HG03159 (cell line): ENCODE measurements around the gene ATL3.
"Not testable (repeated sequence)": the region's sequence is repeated elsewhere in the genome, so short reads cannot be mapped to it uniquely, and the experiment has no call there.

Source experiments
- ATAC-seq: cut with Tn5 transposase; IDR thresholded peaks from one replicate; pipeline ENCODE4 v1.9.1; 2021; ENCODE audit warnings: mild to moderate bottlenecking, moderate library complexity; ENCODE audit not compliant: unreplicated experiment

Gene ATL3

GRCh38 chr11:63595296-63595695, 75.9 kb downstream of the ATL3 start:
- ATAC-seq = no peak

DNA sequence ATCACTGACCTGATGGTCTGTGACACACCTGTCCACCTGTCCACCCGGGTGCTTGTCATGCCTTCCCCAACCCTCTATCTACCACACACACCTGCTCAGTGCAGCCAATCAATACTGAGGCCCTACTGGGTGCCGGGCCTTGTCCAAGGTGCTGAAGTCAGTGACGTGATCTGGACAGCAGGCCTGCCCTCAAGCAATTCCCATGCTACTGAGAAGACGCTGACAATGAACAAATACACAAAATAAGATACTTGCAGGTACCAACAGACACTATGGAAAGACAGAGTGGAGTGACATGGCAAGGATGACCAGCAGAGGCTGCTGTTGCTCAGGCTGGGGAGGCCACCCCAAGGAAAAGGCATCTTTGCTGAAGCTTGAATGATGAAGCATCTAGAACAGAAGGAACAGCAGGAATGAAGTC, 78.2 kb downstream of the ATL3 start:
- ATAC-seq = no peak

- no peak for ATAC-seq
These were observed 81.0 kb downstream of the ATL3 start for GRCh38 chr11:63590024-63590788.

DNA sequence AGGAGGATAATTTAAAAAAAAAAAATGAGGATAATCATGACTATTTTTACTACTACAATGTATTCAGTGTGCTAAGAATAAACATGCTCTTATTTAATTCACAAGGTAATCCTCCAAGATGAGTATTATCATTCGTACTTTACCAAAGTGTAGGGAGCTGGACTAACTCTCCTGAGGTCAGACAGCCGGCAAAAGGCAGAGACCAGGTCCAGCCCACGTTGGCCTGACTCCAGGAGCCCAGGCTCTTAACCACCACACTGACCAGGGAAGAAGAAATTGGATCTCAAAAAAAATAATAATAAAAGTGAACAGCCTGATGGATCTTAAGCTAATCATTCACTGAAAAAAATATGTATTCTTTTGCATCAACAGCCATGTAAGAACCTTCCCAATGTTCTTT, 82.2 kb downstream of the ATL3 start:
- ATAC-seq = no peak

- no peak for ATAC-seq
These were observed 84.6 kb downstream of the ATL3 start for GRCh38 chr11:63586451-63587166.

DNA sequence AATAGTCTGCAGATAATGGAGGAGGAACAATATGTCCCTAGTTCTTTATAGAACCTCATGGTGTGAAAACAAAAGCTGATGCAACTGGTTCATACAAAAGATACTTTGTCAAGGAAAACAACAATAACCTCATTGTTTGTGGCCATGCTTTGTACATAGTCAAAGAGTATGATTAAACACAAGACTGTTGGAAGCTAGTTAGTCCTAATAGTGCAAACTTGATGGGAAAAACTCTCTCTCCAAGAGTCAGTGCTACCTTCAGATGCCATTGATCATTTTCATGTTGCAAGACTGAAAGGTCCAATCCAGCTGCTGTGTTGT, 87.9 kb downstream of the ATL3 start:
- ATAC-seq = no peak

DNA sequence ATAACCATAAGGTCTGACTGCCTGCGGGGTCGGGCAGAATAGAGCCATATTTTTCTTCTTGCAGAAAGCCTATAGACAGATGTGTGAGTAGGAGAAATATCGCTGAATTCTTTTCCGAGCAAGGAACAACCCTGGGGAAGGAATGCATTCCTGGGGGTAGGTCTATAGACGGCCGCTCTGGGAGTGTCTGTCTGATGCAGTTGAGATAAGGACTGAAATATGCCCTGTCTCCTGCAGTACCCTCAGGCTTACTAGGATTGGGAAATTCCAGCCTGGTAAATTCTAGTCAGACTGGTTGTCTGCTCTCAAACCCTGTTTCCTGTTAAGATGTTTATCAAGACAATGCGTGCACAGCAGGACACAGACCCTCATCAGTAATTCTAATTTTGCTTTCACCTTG, 90.0 kb downstream of the ATL3 start:
- ATAC-seq = not testable (repeated sequence)

DNA sequence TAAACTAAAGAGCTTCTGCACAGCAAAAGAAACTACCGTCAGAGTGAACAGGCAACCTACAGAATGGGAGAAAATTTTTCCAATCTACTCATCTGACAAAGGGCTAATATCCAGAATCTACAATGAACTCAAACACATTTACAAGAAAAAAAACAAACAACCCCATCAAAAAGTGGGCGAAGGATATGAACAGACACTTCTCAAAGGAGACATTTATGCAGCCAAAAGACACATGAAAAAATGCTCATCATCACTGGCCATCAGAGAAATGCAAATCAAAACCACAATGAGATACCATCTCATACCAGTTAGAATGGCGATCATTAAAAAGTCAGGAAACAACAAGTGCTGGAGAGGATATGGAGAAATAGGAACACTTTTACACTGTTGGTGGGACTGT, 92.3 kb downstream of the ATL3 start:
- ATAC-seq = not testable (repeated sequence)

DNA sequence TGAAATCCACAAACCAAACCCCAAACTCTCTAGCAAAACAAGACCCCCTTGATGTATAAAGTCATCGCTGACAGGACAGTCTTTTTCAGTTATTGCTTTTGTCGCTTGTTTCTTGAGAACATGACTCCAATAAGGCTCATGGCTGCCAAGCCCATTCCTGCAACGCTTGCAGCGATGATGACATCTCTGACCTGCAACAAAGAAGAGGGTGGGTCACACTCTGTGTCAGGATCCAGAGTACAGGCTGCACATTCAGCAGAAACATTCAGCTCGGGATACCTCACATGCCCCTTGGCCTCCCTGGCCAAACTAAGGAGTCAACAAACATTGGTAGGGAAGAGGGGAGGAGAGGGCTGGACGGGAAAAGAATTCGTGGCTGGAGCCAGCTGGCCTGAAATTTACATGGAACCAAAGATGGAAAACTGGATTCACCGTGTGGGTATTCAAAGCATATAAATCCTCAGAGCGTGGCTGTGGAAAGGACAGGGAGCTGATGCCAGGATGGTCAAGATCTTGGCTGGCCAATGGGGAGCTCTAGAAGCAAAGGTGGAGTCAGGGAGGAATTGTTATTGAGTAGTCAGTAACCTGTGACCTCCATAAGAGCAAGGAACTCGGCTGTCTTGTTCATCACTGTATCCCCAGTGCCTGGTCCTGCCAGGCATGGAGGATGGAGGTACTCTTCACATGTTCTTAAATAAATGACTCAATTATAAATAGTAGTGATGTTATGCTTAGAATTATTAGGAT, 96.1 kb downstream of the ATL3 start:
- no peak for ATAC-seq
